Measurements from ENCODE around the gene RIPK1.

The RIPK1 gene

GRCh38 chr6:3108746-3109414 lies 40.6 kb downstream of the RIPK1 start:
- H3K4me3 ChIP-seq (ENCODE audit: control insufficient read depth, low read depth, low read length), result no peak overlapping the region
- TF ChIP-seq, protein P1, sequence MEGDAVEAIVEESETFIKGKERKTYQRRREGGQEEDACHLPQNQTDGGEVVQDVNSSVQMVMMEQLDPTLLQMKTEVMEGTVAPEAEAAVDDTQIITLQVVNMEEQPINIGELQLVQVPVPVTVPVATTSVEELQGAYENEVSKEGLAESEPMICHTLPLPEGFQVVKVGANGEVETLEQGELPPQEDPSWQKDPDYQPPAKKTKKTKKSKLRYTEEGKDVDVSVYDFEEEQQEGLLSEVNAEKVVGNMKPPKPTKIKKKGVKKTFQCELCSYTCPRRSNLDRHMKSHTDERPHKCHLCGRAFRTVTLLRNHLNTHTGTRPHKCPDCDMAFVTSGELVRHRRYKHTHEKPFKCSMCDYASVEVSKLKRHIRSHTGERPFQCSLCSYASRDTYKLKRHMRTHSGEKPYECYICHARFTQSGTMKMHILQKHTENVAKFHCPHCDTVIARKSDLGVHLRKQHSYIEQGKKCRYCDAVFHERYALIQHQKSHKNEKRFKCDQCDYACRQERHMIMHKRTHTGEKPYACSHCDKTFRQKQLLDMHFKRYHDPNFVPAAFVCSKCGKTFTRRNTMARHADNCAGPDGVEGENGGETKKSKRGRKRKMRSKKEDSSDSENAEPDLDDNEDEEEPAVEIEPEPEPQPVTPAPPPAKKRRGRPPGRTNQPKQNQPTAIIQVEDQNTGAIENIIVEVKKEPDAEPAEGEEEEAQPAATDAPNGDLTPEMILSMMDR (IDR thresholded peaks at IDR 0.05; ENCODE audit: control insufficient read depth, insufficient read depth, low read depth, low read length, missing control alignments), result no peak
- no peak for DNase-seq (ENCODE audit: low read depth)

- TF ChIP-seq, protein P1 (IDR thresholded peaks at IDR 0.05; ENCODE audit: control insufficient read depth, insufficient read depth, low read depth, low read length, missing control alignments), result no peak
- H3K4me3 ChIP-seq (ENCODE audit: control insufficient read depth, low read depth, low read length), result no peak overlapping the region
- no peak for DNase-seq (ENCODE audit: low read depth)
Measured at GRCh38 chr6:3109761-3110160, 41.5 kb downstream of the RIPK1 start.

DNA sequence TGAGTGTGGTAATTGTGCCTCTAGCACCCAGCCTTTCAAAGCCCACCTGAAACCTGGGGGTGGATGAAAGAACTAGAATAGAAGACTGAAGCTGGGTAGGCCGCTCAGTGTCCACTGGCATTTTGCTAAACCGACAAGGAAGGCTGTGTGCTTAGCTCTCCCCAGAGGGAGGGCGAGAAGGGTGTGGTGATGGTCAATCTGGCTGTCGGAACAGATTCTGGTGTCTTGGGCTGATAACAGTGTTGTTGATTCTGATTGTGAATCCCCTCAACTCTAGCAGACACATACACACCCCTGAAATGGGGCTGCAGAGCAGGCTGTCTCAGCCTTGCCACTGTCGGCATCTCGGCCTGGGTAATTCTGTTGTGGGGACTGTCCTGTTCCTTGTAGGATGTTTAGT lies 46.1 kb downstream of the RIPK1 start:
- H3K4me3 ChIP-seq (ENCODE audit: control insufficient read depth, low read depth, low read length), result no peak overlapping the region
- TF ChIP-seq, protein P1 (IDR thresholded peaks at IDR 0.05; ENCODE audit: control insufficient read depth, insufficient read depth, low read depth, low read length, missing control alignments), result no peak
- no peak for DNase-seq (ENCODE audit: low read depth)

DNA sequence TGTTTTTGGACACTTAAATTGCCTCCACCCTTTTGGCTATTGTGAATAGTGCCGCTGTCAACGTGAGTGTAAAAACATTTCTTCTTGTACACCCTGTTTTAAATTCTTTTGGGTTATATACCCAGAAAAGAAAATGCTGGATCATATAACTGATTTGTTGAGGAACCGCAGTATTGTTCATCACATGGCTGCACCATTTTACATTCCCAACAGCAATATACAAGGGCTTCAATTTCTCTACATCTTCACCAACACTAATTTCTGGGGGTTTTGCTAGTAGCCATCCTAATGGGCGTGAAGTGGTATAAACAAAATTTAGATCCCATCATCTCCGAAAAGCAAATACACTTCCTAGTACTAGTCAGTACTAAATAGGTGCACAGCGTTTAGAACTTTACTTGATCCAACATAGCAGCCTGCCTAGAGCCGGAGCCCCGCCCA lies 49.6 kb downstream of the RIPK1 start:
- TF ChIP-seq, protein P1 (IDR thresholded peaks at IDR 0.05; ENCODE audit: control insufficient read depth, insufficient read depth, low read depth, low read length, missing control alignments), result no peak
- DNase-seq (ENCODE audit: low read depth), result no peak
- H3K4me3 ChIP-seq (ENCODE audit: control insufficient read depth, low read depth, low read length), result peak overlapping the region; percentile 72

DNA sequence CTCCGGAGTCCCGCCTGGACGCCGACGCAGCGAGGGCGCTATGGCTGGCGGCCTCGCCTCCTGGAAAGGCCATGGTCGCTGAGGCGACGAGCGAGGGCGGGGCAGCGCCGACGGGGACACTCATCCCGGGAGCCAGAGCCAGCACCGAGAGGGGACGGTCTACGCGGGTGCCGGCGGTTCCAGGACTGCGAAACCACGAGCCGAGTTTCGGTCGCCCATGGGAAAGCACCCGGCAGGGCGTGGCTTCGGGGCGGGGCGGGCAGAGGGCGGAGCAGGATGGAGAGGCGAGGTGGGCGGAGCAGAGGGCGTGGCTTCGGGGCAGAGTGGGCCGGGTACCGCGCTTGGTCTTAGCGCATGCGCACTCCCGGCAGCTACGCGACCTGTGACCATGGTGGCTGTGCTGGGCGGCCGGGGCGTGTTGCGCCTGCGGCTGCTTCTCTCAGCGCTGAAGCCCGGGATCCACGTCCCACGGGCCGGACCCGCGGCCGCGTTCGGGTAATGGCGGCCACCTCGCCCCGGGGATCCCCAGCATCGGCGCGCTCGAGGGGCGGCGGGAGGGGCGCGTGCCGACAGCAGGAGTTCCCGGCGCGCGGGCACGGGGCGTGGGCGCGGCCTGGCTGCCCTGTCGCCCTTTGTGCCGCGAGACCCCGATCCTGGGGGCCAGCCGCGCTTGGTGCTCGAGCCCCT lies 50.2 kb downstream of the RIPK1 start, which contains the start of gene BPHL:
BPHL (plus strand) TSS at position 359 of the 687 bp plus-strand sequence; CDS start at position 389, 30 bp downstream.
- TF ChIP-seq, protein P1 (IDR thresholded peaks at IDR 0.05; ENCODE audit: control insufficient read depth, insufficient read depth, low read depth, low read length, missing control alignments), result no peak
- peak; percentile 59 for DNase-seq (ENCODE audit: low read depth)
- H3K4me3 ChIP-seq (ENCODE audit: control insufficient read depth, low read depth, low read length), result peak within 1 kb of the TSS; percentile 72

DNA sequence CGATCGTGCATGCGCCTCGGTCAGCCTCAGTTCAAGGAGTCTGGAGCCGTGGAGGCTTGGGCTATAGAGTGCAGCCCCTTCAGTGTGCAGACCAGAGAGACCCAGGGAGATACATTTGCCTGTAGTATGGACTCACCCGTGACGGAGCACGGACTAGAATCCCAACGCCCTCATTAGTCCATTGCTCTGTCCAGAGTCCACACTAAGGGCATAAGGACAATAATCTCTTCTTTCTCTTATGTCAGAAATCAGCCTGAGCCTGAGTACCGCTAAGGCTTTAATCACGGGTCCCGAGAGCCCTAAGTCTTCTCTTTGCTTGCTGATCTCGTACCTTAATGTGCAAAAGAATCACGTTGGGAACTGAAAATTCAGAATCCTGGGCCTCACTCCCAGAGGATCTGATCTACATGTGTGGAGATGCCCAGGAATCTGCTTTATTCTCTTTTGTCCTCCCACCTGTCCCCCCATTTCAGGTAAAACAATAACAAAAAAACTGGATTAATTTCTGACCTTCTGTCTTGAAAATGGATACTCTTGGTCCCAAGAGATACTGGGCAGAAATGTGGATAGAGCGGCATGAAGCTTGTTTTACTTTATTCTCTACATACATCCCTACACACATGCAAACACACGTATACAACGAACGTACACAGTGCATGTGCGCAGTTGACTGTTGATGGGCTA lies 50.9 kb downstream of the RIPK1 start:
- TF ChIP-seq, protein P1 (IDR thresholded peaks at IDR 0.05; ENCODE audit: control insufficient read depth, insufficient read depth, low read depth, low read length, missing control alignments), result no peak
- no peak for DNase-seq (ENCODE audit: low read depth)
- H3K4me3 ChIP-seq (ENCODE audit: control insufficient read depth, low read depth, low read length), result peak overlapping the region; percentile 72

Data from AG09309 (cell line).